GM13977 (cell line): ENCODE data around the gene HIRIP3.
"Not testable (repeated sequence)": the region's sequence is repeated elsewhere in the genome, so short reads cannot be mapped to it uniquely, and the experiment has no call there.

Experiments
- DNase-seq: peaks from one replicate; pipeline ENCODE4 v3.0.0; 2012; ENCODE audit warnings: low spot score
- in situ Hi-C: fragments of 300-500 bp; cut with MboI; formaldehyde crosslinking; loops from one replicate; pipeline ENCODE4 v1.12.0; 2022; ENCODE audit warnings: low sequenced_read_pairs, low pct_unique_long_range_greater_than_20kb, mixed read lengths, inconsistent platforms; ENCODE audit not compliant: unreplicated experiment
- TF ChIP-seq, protein P1 (sequence below): IDR thresholded peaks from 2 replicates; pipeline ENCODE4 v1.5.1; 2012; ENCODE audit warnings: mild to moderate bottlenecking, control low read depth; ENCODE audit not compliant: insufficient read depth; ENCODE audit errors: extremely low read depth, missing control alignments

HIRIP3 gene, protein sequence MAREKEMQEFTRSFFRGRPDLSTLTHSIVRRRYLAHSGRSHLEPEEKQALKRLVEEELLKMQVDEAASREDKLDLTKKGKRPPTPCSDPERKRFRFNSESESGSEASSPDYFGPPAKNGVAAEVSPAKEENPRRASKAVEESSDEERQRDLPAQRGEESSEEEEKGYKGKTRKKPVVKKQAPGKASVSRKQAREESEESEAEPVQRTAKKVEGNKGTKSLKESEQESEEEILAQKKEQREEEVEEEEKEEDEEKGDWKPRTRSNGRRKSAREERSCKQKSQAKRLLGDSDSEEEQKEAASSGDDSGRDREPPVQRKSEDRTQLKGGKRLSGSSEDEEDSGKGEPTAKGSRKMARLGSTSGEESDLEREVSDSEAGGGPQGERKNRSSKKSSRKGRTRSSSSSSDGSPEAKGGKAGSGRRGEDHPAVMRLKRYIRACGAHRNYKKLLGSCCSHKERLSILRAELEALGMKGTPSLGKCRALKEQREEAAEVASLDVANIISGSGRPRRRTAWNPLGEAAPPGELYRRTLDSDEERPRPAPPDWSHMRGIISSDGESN

DNA sequence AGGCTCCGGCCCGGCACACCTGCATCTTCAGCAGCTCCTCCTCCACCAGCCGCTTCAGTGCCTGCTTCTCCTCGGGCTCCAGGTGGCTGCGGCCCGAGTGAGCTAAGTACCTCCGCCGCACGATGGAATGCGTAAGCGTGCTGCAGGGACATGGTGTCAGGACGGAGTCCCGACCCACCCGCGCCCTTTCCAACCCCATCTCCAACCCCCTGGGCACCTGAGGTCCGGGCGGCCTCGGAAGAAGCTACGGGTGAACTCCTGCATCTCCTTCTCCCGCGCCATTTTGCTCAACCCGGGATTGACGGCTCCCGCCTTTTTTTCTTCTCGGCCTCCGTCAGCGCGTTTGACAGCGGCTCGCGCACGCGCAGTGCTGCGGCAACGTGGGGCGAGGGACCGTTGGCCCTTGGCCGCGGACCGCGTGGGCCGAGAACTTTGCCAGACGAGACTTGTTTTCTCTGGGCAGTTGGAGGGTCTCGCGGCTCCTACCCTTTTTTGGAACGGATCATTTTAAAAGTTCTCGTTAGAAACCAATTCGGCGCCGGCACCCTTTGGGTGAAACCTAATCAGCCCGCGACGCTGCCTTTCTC lies at the start of gene HIRIP3:
Gene HIRIP3 (minus strand): TSS at position 294 of the 587 bp plus-strand sequence. CDS start 12 bp downstream, at position 282.
- in situ Hi-C loops = no loop called here
- peak; percentile 95 for DNase-seq
- TF ChIP-seq, protein P1, sequence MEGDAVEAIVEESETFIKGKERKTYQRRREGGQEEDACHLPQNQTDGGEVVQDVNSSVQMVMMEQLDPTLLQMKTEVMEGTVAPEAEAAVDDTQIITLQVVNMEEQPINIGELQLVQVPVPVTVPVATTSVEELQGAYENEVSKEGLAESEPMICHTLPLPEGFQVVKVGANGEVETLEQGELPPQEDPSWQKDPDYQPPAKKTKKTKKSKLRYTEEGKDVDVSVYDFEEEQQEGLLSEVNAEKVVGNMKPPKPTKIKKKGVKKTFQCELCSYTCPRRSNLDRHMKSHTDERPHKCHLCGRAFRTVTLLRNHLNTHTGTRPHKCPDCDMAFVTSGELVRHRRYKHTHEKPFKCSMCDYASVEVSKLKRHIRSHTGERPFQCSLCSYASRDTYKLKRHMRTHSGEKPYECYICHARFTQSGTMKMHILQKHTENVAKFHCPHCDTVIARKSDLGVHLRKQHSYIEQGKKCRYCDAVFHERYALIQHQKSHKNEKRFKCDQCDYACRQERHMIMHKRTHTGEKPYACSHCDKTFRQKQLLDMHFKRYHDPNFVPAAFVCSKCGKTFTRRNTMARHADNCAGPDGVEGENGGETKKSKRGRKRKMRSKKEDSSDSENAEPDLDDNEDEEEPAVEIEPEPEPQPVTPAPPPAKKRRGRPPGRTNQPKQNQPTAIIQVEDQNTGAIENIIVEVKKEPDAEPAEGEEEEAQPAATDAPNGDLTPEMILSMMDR = no peak

DNA sequence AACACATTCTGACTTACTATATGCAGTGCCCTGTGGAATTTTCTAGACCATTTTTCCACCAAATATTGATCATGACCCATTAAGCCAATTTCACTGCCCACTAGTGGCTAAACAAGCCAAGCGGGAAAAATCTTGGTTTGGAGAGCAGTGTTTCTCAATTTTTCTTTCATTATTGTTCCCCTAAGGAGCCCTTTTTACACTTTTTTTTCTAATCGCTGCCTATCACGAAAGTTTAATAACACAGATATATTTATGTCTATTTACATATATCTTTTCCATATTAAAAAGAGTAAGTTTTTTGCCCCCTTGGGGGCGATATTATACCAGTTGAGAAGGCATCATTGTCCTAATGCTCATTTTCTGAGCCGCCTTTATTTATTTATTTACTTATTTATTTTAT lies 46.4 kb upstream of the HIRIP3 start:
- in situ Hi-C loops = no loop called here
- no peak for DNase-seq
- TF ChIP-seq, protein P1 = peak; percentile 2

DNA sequence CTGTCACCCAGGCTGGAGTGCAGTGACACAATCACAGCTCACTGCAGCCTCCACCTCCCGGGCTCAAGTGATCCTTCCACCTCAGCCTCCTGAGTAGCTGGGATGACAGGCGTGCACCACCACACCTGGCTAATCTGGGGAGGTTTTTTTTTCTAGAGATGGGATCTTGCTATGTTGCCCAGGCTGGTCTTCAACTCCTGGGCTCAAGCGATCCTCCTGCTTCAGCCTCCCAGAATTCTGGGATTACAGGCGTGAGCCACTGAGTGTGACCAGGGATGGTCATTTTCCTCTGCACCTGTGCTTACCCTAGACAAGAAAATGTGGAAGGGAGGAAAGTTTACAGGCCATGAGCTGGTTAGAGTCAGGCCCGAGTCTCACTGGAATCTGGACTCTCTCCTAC lies 45.3 kb upstream of the HIRIP3 start:
- in situ Hi-C loops = not testable (repeated sequence)

DNA sequence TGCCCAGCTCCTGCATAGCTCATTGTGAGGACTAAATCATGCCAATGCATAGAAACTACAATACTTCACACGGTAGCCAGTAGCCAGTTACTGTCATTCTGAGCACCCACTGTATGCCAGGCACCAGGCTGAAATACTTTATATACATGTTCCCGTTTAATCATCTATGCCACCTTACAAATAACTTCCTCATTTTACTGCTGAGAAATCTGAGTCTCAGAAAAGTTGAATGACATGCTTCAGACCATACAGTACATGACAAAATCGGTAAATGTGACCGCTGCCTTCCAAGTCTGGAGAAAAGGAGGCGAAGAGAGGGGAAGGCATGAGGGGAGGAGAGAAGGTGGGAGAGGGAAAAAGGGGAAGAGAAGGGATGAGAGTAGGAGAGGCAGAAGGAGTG lies 44.8 kb upstream of the HIRIP3 start:
- TF ChIP-seq, protein P1 = no peak
- in situ Hi-C loops = no loop called here
- no peak for DNase-seq

More for the DNA sequence above, 45.3 kb upstream of the HIRIP3 start:
- DNase-seq = not testable (repeated sequence)

DNA sequence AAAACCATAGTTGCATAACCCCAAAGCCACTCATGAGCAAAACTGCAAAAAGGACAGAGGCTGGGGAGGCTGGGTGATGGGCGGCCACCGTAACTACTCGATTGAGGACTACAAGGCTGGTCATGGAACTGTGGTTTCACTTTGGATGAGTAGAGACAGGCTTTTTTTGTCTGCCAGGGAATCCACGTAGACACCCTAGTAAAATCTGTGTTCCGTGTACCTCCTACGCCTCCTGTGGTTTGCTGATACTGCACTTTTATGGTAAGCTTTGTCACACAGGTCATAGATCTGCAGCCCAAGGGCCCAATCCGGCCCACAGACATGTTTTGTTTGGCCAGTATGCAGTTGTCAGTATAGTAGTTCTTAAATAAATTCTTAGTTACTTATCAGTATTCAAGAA lies 37.9 kb upstream of the HIRIP3 start:
- TF ChIP-seq, protein P1 = no peak
- DNase-seq = no peak
- in situ Hi-C loops = no loop called here

DNA sequence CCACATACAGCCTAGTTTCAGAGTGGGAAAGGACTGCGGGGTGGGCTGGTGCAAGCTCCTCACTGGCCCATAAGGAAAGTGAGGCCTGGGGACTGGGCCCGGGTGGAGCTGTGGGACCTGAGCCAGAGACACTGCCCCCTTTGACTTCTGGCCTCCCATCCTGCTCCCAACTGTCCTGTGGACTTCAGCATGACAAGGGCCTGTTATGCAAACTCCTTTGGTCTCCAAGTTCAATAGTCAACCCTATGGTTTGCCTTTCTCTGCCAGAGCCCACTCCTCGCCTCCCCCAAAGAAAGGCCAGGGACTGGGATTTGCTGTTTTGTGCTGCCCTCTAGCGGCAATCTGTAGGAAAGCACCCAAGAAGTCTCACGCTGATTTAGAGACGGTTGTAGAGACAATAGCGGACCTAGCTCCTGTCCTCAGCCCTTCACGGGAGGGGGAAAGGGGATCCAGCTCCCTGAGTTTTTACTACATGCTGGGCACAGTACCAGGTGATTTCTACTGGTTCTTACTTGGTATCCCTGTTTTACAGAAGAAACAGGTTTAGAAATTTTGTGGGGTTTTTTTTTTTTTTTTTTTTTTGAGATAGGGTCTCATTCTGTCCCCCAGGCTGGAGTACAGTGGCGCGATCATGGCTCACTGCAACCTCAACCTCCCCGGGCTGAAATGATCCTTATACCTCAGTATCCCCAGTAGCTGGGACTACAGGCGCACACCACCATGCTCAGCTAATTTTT lies 36.8 kb upstream of the HIRIP3 start:
- TF ChIP-seq, protein P1 = peak; percentile 86
- peak; percentile 83 for DNase-seq

More for the DNA sequence above, 36.8 kb upstream of the HIRIP3 start:
- in situ Hi-C loops = no loop called here
